GM12878 (cell line): Measurements from ENCODE around the gene DOCK2. TPM values are rescaled to one million over a fixed set of nuclear protein-coding genes. Genes with fewer than 3 reads are reported as not detected.

Source experiments
- EGR1 ChIP-seq, 2 experiments: IDR thresholded peaks; 1 replicate in 1 of 2; 2 replicates in 1 of 2; pipeline ENCODE4 v1.6.1; 2011 to 2012; ENCODE audit warnings: low read depth in 2 of 2, low read length in 2 of 2, borderline replicate concordance in 1 of 2, mild to moderate bottlenecking in 1 of 2, moderate library complexity in 1 of 2
- ESRRA ChIP-seq: IDR thresholded peaks from 2 replicates; pipeline ENCODE4 v1.6.1; 2012; ENCODE audit warnings: mild to moderate bottlenecking, low read length, improper control_type of control experiment
- IKZF1 ChIP-seq: fragments of 450-650 bp; conservative IDR thresholded peaks from 2 replicates; pipeline ENCODE4 v1.6.1; 2017; ENCODE audit warnings: antibody characterized with exemption, mild to moderate bottlenecking
- JUNB ChIP-seq: IDR thresholded peaks from 2 replicates; pipeline ENCODE4 v1.6.1; 2016; ENCODE audit warnings: antibody characterized with exemption, mild to moderate bottlenecking
- JUND ChIP-seq: IDR thresholded peaks from 2 replicates; pipeline ENCODE4 v1.6.1; 2012; ENCODE audit warnings: low read depth, mild to moderate bottlenecking, low read length, improper control_type of control experiment, moderate library complexity
- NR2F1 ChIP-seq: fragments of 450-650 bp; conservative IDR thresholded peaks from 2 replicates; pipeline ENCODE4 v1.6.1; 2017; ENCODE audit warnings: mild to moderate bottlenecking
- NRF1 ChIP-seq: conservative IDR thresholded peaks from 2 replicates; pipeline ENCODE4 v1.6.1; 2011; ENCODE audit warnings: mild to moderate bottlenecking, low read depth, low read length, improper control_type of control experiment
- PML ChIP-seq: IDR thresholded peaks from 2 replicates; pipeline ENCODE4 v1.6.1; 2012; ENCODE audit warnings: low read length, inconsistent platforms
- RB1 ChIP-seq: fragments of 450-650 bp; formaldehyde crosslinking; IDR thresholded peaks from 2 replicates; pipeline ENCODE4 v1.6.1; 2017; ENCODE audit warnings: mild to moderate bottlenecking, borderline replicate concordance
- SMAD1 ChIP-seq: fragments of 450-650 bp; IDR thresholded peaks from 2 replicates; pipeline ENCODE4 v1.6.1; 2018; ENCODE audit warnings: mild to moderate bottlenecking, low read depth; ENCODE audit not compliant: partially characterized antibody
- TCF7 ChIP-seq: IDR thresholded peaks from 2 replicates; pipeline ENCODE4 v1.6.1; 2014; ENCODE audit warnings: antibody characterized with exemption, borderline replicate concordance
- YBX1 ChIP-seq: fragments of 450-650 bp; IDR thresholded peaks from 2 replicates; pipeline ENCODE4 v1.6.1; 2016; ENCODE audit warnings: antibody characterized with exemption
- ZNF24 ChIP-seq: fragments of 450-650 bp; IDR thresholded peaks from 2 replicates; pipeline ENCODE4 v1.6.1; 2017; ENCODE audit warnings: antibody characterized with exemption, mild to moderate bottlenecking
- polyA plus RNA-seq, 11 experiments: library from polyadenylated mRNA; depleted of rRNA in 4 of 11; unstranded in 6 of 11; stranded (reverse) in 5 of 11; fragments of >200 nt; fragmentation: Nextera tagmentation in 4 of 11; fragmentation: Illumina TruSeq in 1 of 11; extraction: Ambion mirVana in 4 of 11; extraction: Trizol in 1 of 11; gene quantifications; 1 replicate in 1 of 11; 2 replicates in 10 of 11; pipeline versions ENCODE4 v1.2.1 to v1.2.3, GENCODE V29; 2011 to 2016; ENCODE audit warnings: inconsistent platforms in 2 of 11, missing spikeins in 2 of 11, low read depth in 1 of 11
- total RNA-seq, 4 experiments: library from RNA; depleted of rRNA in 3 of 4; stranded (reverse); fragments of >200 nt in 3 of 4; fragmentation: Illumina TruSeq in 1 of 4; extraction: Trizol in 1 of 4; gene quantifications; 2 replicates each; pipeline versions ENCODE4 v1.2.1 to v1.2.3, GENCODE V29; 2013 to 2021
- TF ChIP-seq, protein P1 (sequence below): fragments of 450-650 bp; formaldehyde crosslinking; IDR thresholded peaks from 2 replicates; pipeline ENCODE4 v1.5.0; 2022; ENCODE audit warnings: mild to moderate bottlenecking, missing genetic modification characterization
- TF ChIP-seq, protein P2 (sequence below): IDR thresholded peaks from 2 replicates; pipeline ENCODE4 v1.6.1; 2012; ENCODE audit warnings: improper control_type of control experiment, low read depth, low read length; ENCODE audit not compliant: insufficient replicate concordance
- TF ChIP-seq, protein P3 (sequence below): IDR thresholded peaks from 2 replicates; pipeline ENCODE4 v1.6.1; 2011; ENCODE audit warnings: low read depth, mild to moderate bottlenecking, low read length, moderate library complexity, borderline replicate concordance; ENCODE audit errors: extremely low read depth
- TF ChIP-seq, protein P4 (sequence below): fragments of 450-650 bp; IDR thresholded peaks from 2 replicates; pipeline ENCODE4 v1.6.1; 2017; ENCODE audit warnings: mild to moderate bottlenecking, moderate library complexity

DOCK2 gene
- total and polyA plus RNA-seq, 10 of the 15 experiments (the other 5 are each of a cell fraction or from before 2014, with no cell fraction given) = 34.2 to 192 (median 118) TPM

DNA sequence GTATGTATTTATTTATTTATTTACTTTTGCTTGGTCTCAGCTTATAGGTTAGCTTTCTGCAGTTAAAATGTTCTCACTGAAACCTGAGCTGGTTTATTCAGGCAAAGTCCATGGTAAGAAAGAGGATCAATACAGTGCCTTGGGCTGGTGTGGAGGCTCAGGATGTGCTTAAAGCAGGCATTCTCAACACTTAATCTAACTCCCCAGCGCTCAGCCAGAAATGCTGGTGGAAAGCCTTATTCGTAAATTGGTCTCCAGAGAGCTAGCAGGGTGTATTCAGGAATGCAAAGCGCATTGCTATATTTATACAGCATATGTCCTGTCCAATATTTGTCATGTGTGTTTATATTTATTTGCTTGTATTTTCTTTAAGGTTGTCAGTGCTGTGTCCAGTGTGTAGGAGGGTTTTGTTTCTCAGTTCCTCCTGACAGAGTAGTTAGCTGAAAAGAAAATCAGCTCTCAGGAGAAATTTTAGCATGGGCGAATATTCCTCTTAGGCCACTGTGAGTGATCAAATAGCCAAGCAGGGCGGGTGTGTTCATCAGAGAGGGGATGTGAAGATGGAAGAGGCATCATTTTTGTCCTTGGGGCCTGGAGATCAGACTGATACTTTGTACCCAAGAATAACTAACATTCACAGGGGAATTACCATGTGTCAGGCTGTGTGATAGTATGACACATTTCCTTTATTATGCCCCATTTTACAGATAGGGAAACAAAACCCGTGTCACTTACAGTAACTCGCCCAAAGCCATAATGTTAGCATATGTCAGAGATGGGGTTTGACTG is 65.8 kb downstream of the DOCK2 start (continued):
- TF ChIP-seq, protein P1, sequence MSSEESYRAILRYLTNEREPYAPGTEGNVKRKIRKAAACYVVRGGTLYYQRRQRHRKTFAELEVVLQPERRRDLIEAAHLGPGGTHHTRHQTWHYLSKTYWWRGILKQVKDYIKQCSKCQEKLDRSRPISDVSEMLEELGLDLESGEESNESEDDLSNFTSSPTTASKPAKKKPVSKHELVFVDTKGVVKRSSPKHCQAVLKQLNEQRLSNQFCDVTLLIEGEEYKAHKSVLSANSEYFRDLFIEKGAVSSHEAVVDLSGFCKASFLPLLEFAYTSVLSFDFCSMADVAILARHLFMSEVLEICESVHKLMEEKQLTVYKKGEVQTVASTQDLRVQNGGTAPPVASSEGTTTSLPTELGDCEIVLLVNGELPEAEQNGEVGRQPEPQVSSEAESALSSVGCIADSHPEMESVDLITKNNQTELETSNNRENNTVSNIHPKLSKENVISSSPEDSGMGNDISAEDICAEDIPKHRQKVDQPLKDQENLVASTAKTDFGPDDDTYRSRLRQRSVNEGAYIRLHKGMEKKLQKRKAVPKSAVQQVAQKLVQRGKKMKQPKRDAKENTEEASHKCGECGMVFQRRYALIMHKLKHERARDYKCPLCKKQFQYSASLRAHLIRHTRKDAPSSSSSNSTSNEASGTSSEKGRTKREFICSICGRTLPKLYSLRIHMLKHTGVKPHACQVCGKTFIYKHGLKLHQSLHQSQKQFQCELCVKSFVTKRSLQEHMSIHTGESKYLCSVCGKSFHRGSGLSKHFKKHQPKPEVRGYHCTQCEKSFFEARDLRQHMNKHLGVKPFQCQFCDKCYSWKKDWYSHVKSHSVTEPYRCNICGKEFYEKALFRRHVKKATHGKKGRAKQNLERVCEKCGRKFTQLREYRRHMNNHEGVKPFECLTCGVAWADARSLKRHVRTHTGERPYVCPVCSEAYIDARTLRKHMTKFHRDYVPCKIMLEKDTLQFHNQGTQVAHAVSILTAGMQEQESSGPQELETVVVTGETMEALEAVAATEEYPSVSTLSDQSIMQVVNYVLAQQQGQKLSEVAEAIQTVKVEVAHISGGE = no peak
- TF ChIP-seq, protein P2, sequence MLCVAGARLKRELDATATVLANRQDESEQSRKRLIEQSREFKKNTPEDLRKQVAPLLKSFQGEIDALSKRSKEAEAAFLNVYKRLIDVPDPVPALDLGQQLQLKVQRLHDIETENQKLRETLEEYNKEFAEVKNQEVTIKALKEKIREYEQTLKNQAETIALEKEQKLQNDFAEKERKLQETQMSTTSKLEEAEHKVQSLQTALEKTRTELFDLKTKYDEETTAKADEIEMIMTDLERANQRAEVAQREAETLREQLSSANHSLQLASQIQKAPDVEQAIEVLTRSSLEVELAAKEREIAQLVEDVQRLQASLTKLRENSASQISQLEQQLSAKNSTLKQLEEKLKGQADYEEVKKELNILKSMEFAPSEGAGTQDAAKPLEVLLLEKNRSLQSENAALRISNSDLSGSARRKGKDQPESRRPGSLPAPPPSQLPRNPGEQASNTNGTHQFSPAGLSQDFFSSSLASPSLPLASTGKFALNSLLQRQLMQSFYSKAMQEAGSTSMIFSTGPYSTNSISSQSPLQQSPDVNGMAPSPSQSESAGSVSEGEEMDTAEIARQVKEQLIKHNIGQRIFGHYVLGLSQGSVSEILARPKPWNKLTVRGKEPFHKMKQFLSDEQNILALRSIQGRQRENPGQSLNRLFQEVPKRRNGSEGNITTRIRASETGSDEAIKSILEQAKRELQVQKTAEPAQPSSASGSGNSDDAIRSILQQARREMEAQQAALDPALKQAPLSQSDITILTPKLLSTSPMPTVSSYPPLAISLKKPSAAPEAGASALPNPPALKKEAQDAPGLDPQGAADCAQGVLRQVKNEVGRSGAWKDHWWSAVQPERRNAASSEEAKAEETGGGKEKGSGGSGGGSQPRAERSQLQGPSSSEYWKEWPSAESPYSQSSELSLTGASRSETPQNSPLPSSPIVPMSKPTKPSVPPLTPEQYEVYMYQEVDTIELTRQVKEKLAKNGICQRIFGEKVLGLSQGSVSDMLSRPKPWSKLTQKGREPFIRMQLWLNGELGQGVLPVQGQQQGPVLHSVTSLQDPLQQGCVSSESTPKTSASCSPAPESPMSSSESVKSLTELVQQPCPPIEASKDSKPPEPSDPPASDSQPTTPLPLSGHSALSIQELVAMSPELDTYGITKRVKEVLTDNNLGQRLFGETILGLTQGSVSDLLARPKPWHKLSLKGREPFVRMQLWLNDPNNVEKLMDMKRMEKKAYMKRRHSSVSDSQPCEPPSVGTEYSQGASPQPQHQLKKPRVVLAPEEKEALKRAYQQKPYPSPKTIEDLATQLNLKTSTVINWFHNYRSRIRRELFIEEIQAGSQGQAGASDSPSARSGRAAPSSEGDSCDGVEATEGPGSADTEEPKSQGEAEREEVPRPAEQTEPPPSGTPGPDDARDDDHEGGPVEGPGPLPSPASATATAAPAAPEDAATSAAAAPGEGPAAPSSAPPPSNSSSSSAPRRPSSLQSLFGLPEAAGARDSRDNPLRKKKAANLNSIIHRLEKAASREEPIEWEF = no peak
- TF ChIP-seq, protein P3, sequence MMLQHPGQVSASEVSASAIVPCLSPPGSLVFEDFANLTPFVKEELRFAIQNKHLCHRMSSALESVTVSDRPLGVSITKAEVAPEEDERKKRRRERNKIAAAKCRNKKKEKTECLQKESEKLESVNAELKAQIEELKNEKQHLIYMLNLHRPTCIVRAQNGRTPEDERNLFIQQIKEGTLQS = no peak
- TF ChIP-seq, protein P4, sequence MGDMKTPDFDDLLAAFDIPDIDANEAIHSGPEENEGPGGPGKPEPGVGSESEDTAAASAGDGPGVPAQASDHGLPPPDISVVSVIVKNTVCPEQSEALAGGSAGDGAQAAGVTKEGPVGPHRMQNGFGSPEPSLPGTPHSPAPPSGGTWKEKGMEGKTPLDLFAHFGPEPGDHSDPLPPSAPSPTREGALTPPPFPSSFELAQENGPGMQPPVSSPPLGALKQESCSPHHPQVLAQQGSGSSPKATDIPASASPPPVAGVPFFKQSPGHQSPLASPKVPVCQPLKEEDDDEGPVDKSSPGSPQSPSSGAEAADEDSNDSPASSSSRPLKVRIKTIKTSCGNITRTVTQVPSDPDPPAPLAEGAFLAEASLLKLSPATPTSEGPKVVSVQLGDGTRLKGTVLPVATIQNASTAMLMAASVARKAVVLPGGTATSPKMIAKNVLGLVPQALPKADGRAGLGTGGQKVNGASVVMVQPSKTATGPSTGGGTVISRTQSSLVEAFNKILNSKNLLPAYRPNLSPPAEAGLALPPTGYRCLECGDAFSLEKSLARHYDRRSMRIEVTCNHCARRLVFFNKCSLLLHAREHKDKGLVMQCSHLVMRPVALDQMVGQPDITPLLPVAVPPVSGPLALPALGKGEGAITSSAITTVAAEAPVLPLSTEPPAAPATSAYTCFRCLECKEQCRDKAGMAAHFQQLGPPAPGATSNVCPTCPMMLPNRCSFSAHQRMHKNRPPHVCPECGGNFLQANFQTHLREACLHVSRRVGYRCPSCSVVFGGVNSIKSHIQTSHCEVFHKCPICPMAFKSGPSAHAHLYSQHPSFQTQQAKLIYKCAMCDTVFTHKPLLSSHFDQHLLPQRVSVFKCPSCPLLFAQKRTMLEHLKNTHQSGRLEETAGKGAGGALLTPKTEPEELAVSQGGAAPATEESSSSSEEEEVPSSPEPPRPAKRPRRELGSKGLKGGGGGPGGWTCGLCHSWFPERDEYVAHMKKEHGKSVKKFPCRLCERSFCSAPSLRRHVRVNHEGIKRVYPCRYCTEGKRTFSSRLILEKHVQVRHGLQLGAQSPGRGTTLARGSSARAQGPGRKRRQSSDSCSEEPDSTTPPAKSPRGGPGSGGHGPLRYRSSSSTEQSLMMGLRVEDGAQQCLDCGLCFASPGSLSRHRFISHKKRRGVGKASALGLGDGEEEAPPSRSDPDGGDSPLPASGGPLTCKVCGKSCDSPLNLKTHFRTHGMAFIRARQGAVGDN = peak; percentile 87
- TF ChIP-seq NR2F1 (peak; percentile 28; the same call in 1 of the 2 replicates), YBX1 (no peak), NRF1 (no peak), ESRRA (no peak), JUND (no peak), ZNF24 (peak; percentile 69), JUNB (peak; percentile 48; the same call in 1 of the 2 replicates), TCF7 (no peak), PML (peak; percentile 31; the same call in 1 of the 2 replicates), EGR1 (IDR thresholded peaks at IDR 0.05; ENCODE audit: borderline replicate concordance in 1 of 2, low read depth in 2 of 2, low read length in 2 of 2) (no peak), SMAD1 (peak; percentile 47), IKZF1 (peak; percentile 86), RB1 (no peak)
